ENCODE measurements around the gene KLHL12.
"Not testable (repeated sequence)": the region's sequence is repeated elsewhere in the genome, so short reads cannot be mapped to it uniquely, and the experiment has no call there.

KLHL12 gene

DNA sequence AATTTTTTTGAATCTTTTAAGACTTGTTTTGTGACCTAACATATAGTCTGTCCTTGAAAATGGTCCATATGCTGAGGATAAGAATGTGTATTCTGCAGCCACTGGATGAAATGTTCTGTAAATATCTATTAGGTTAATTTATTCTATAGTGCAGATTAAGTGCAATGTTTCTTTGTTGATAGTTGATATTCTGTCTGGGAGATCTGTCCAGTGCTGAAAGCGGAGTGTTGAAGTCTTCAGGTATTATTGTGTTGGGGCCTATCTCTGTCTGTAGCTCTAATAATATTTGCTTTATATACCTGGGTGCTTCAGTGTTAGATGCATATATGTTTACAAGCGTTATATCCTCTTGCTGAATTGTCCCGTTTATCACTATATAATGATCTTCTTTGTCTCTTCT lies 7.7 kb upstream of the KLHL12 start:
- Mint-ChIP-seq H3K4me1 (ENCODE audit: low read depth) (peaks cover 6% of the 10 kb centered on the region), H3K36me3 (peaks cover 2% of the 10 kb centered on the region), H3K4me3 (no peak overlapping the region), H3K9me3 (ENCODE audit: low read depth) (no peaks in the 10 kb centered on the region), H3K27me3 (peaks cover 10% of the 10 kb centered on the region), H3K27ac (no peak overlapping the region)

DNA sequence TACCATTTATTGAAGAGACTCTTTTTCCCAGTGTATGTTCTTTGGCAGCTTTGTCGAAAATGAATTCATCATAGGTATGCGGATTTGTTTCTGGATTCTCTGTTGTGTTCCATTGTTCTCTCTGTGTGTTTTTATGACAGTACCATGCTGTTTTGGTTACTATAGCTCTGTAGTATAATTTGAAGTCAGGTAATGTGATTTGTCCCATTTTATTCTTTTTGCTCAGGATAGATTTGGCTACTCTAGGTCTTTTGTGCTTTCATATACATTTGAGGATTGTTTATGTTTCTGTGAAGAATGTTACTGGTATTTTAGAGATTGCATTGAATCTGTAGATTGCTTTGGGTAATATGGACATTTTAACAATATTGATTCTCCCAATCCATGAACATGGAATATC lies 5.4 kb upstream of the KLHL12 start:
- Mint-ChIP-seq H3K36me3 (peaks cover 2% of the 10 kb centered on the region), H3K27me3 (peaks cover 10% of the 10 kb centered on the region), H3K4me1 (ENCODE audit: low read depth) (peaks cover 6% of the 10 kb centered on the region), H3K9me3 (ENCODE audit: low read depth) (no peaks in the 10 kb centered on the region), H3K27ac (no peak overlapping the region), H3K4me3 (no peak overlapping the region)

DNA sequence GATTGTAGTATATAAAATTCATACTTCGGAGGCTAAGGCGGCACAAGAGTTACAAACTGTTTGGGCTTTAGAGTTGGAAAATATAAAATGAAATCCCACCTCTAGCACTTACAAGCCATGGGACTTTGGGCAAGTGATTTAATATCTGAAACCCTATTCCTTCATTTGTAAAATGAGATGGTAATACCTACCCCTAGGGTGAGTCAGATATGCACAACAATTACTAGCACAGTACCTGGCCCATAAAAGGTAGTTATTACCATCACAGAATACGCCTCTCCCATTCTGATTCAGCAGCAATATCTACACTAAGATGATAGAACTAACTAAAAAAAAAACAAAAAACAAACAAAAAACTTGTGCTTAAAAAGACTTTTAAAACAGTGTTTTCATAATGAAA lies 3.5 kb downstream of the KLHL12 start:
- Mint-ChIP-seq H3K27me3 (no peaks in the 10 kb centered on the region), H3K4me1 (ENCODE audit: low read depth) (peaks cover 39% of the 10 kb centered on the region), H3K27ac (no peak overlapping the region), H3K9me3 (ENCODE audit: low read depth) (no peaks in the 10 kb centered on the region), H3K36me3 (peaks cover 4% of the 10 kb centered on the region), H3K4me3 (no peak overlapping the region)

- Mint-ChIP-seq H3K9me3 (ENCODE audit: low read depth) (no peaks in the 10 kb centered on the region), H3K4me3 (no peak overlapping the region), H3K36me3 (peaks cover 2% of the 10 kb centered on the region), H3K27ac (no peak overlapping the region), H3K27me3 (no peaks in the 10 kb centered on the region), H3K4me1 (ENCODE audit: low read depth) (peaks cover 26% of the 10 kb centered on the region)
Measured at GRCh38 chr1:202919615-202920014, 7.4 kb downstream of the KLHL12 start.

DNA sequence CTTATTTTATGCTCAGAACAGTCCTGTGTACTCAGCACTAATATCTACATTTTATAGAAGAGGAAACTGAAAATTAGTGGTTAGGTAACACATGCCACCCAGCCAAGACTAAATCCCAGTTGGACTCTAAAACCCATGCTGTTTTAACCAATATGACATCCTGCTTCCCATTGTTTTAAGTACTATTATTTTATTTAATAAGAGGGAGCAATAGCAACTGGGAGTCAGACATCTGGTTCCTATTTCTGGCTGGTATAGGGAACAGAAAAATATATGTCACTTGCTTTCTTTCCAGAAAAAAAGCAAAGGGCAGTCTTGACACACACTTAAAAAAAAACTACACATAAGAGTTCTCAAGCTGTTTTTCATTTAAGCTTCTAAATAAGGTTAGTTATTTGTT lies 11.9 kb downstream of the KLHL12 start:
- Mint-ChIP-seq H3K27me3 (no peaks in the 10 kb centered on the region), H3K4me3 (no peak overlapping the region), H3K27ac (no peak overlapping the region), H3K36me3 (peaks cover 13% of the 10 kb centered on the region), H3K4me1 (ENCODE audit: low read depth) (peaks cover 5% of the 10 kb centered on the region), H3K9me3 (ENCODE audit: low read depth) (no peaks in the 10 kb centered on the region)

DNA sequence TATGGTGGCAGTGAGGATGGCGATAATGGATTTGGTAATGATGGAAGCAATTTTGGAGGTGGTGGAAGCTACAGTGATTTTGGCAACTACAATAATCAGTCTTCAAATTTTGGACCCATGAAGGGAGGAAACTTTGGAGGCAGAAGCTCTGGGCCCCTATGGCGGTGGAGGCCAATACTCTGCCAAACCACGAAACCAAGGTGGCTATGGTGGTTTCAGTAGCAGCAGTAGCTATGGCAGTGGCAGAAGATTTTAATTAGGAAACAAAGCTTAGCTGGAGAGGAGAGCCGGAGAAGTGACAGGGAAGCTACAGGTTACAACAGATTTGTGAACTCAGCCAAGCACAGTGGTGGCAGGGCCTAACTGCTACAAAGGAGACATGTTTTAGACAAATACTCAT lies 14.6 kb downstream of the KLHL12 start:
- H3K4me3 Mint-ChIP-seq; H3K9me3 Mint-ChIP-seq (ENCODE audit: low read depth); H3K27me3 Mint-ChIP-seq; H3K27ac Mint-ChIP-seq; H3K4me1 Mint-ChIP-seq (ENCODE audit: low read depth): not testable (repeated sequence)
- peaks cover 13% of the 10 kb centered on the region for H3K36me3 Mint-ChIP-seq

GRCh38 chr1:202909494-202909893 lies 17.5 kb downstream of the KLHL12 start:
- no peak overlapping the region for H3K27ac Mint-ChIP-seq
- H3K9me3 Mint-ChIP-seq (ENCODE audit: low read depth): no peaks in the 10 kb centered on the region
- no peak overlapping the region for H3K4me3 Mint-ChIP-seq
- H3K36me3 Mint-ChIP-seq: peaks cover 16% of the 10 kb centered on the region
- H3K4me1 Mint-ChIP-seq (ENCODE audit: low read depth): no peaks in the 10 kb centered on the region
- no peaks in the 10 kb centered on the region for H3K27me3 Mint-ChIP-seq

- H3K36me3 Mint-ChIP-seq: peaks cover 16% of the 10 kb centered on the region
- H3K27ac Mint-ChIP-seq: no peak overlapping the region
- H3K27me3 Mint-ChIP-seq: no peaks in the 10 kb centered on the region
- no peak overlapping the region for H3K4me3 Mint-ChIP-seq
- no peaks in the 10 kb centered on the region for H3K4me1 Mint-ChIP-seq (ENCODE audit: low read depth)
- H3K9me3 Mint-ChIP-seq (ENCODE audit: low read depth): no peaks in the 10 kb centered on the region
Measured at GRCh38 chr1:202908998-202909397, 18.0 kb downstream of the KLHL12 start.

GRCh38 chr1:202905331-202905730 lies 21.7 kb downstream of the KLHL12 start:
- H3K4me1 Mint-ChIP-seq (ENCODE audit: low read depth): no peaks in the 10 kb centered on the region
- H3K27me3 Mint-ChIP-seq: no peaks in the 10 kb centered on the region
- H3K27ac Mint-ChIP-seq: no peak overlapping the region
- H3K9me3 Mint-ChIP-seq (ENCODE audit: low read depth): no peaks in the 10 kb centered on the region
- peaks cover 6% of the 10 kb centered on the region for H3K36me3 Mint-ChIP-seq
- no peak overlapping the region for H3K4me3 Mint-ChIP-seq

DNA sequence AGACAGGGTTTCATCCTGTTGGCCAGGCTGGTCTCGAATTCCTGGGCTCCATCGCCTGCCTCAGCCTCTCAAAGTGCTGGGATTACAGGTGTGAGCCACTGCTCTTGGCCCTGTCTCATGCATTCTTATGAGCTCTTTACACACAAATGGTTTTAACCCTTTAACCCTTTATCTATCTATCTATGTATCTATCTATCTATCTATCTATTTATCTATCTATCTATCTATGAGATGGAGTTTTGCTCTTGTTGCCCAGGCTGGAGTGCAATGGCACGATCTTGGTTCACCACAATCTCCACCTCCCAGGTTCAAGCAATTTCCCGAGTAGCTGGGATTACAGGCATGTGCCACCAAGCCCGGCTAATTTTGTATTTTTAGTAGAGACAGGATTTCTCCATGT lies 23.2 kb downstream of the KLHL12 start:
- not testable (repeated sequence) for H3K36me3 Mint-ChIP-seq; H3K27ac Mint-ChIP-seq; H3K4me1 Mint-ChIP-seq (ENCODE audit: low read depth)

GRCh38 chr1:202901555-202901954 lies 25.5 kb downstream of the KLHL12 start:
- H3K27ac Mint-ChIP-seq: peak overlapping the region; percentile 28
- H3K9me3 Mint-ChIP-seq (ENCODE audit: low read depth): no peaks in the 10 kb centered on the region
- H3K4me3 Mint-ChIP-seq: no peak overlapping the region
- no peaks in the 10 kb centered on the region for H3K27me3 Mint-ChIP-seq
- peaks cover 5% of the 10 kb centered on the region for H3K36me3 Mint-ChIP-seq
- no peaks in the 10 kb centered on the region for H3K4me1 Mint-ChIP-seq (ENCODE audit: low read depth)

More for the DNA sequence above, 23.2 kb downstream of the KLHL12 start:
- H3K27me3 Mint-ChIP-seq; H3K4me3 Mint-ChIP-seq; H3K9me3 Mint-ChIP-seq (ENCODE audit: low read depth): not testable (repeated sequence)

GRCh38 chr1:202892501-202892900 lies 34.5 kb downstream of the KLHL12 start:
- no peaks in the 10 kb centered on the region for H3K9me3 Mint-ChIP-seq (ENCODE audit: low read depth)
- no peak overlapping the region for H3K4me3 Mint-ChIP-seq
- peaks cover 15% of the 10 kb centered on the region for H3K4me1 Mint-ChIP-seq (ENCODE audit: low read depth)
- H3K27ac Mint-ChIP-seq: no peak overlapping the region
- H3K36me3 Mint-ChIP-seq: no peaks in the 10 kb centered on the region
- H3K27me3 Mint-ChIP-seq: no peaks in the 10 kb centered on the region

DNA sequence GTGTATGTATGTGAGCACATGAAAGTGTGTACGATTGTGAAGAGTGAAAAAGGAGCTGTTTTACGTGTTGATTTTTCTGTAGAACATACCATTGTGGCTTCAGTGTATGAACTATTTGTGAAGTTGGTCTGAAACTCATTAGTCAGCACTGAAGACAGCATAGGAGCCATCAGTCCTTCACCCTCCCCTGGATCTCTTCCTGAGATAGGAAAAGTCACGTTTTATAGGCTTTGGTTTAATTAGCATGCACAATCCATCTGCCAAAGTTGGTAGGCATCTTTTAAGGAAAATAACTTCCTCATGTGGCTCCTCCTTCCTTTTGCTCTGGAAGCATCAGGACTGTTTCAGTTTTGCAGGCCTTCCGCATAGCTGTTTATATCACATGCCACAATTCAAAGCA lies 36.6 kb downstream of the KLHL12 start:
- Mint-ChIP-seq H3K27me3 (no peaks in the 10 kb centered on the region), H3K4me3 (no peak overlapping the region), H3K27ac (peak overlapping the region; percentile 31), H3K36me3 (no peaks in the 10 kb centered on the region), H3K4me1 (ENCODE audit: low read depth) (peaks cover 18% of the 10 kb centered on the region), H3K9me3 (ENCODE audit: low read depth) (no peaks in the 10 kb centered on the region)

GRCh38 chr1:202888531-202889360 lies 38.3 kb downstream of the KLHL12 start, which contains the start of gene RABIF:
TSS of gene RABIF (minus strand) at chr1:202889149. CDS start at chr1:202889098, 51 bp downstream.
- Mint-ChIP-seq H3K36me3 (no peaks in the 10 kb centered on the region), H3K27ac (peak within 1 kb of the TSS; percentile 96), H3K27me3 (no peaks in the 10 kb centered on the region)

DNA sequence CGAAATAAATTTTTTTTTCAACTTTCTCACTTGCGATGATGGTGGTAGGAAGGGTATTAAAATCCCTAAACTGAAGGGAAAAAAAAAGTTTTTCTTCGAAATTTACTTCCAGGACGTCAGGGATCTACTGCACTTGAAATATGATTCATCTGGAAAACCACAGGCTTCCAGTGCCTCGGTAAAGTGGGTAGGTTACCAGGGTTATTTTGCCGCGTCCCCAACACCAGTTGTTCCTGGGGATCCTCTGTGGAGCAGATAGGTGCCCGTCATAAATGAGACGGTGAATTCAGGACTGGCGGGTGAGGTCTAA lies 38.9 kb downstream of the KLHL12 start:
- Mint-ChIP-seq H3K27me3 (no peaks in the 10 kb centered on the region), H3K4me1 (ENCODE audit: low read depth) (peaks cover 22% of the 10 kb centered on the region), H3K9me3 (ENCODE audit: low read depth) (no peaks in the 10 kb centered on the region), H3K36me3 (no peaks in the 10 kb centered on the region), H3K27ac (peak overlapping the region; percentile 87), H3K4me3 (peak overlapping the region; percentile 93)

More at GRCh38 chr1:202888531-202889360, 38.3 kb downstream of the KLHL12 start, which contains the start of gene RABIF:
- Mint-ChIP-seq H3K9me3 (ENCODE audit: low read depth) (no peaks in the 10 kb centered on the region), H3K4me3 (peak within 1 kb of the TSS; percentile 93), H3K4me1 (ENCODE audit: low read depth) (peaks cover 22% of the 10 kb centered on the region)

DNA sequence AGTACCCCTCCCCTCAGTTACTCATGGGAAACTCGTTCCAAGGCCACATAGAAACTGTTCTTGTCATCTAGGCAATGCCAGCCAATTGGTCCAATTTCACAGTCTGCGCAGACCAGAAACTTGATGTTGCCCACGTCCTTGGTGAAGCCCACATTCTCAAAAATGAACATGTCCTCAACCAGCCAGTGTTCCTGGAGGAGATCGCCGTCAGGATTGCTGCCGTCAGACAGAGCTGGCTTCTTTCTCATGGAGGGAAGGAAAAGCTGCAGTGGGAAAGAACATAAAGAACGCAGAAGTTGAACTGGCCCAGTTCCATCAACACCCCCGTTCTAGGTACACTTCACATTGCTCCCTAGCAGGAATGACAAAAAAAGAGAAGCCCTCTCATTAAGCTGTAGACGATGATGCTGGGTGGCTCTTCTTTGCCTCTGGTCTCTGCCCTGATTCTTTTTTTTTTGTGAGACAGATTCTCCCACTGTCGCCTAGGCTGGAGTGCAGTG lies 46.0 kb downstream of the KLHL12 start:
- H3K27ac Mint-ChIP-seq: no peak overlapping the region
- peaks cover 6% of the 10 kb centered on the region for H3K4me1 Mint-ChIP-seq (ENCODE audit: low read depth)
- H3K27me3 Mint-ChIP-seq: no peaks in the 10 kb centered on the region
- H3K9me3 Mint-ChIP-seq (ENCODE audit: low read depth): no peaks in the 10 kb centered on the region
- peaks cover 2% of the 10 kb centered on the region for H3K36me3 Mint-ChIP-seq
- H3K4me3 Mint-ChIP-seq: no peak overlapping the region
